WERI-Rb-1 (cell line): ENCODE measurements around the gene MRPL1.

ENCODE experiments used
- DNase-seq: peaks from one replicate; pipeline ENCODE4 v3.0.0-alpha.2; 2020
- H3K27ac ChIP-seq: fragments of 250-450 bp; sonication (Bioruptor Pico); 2 replicates; pipeline ENCODE4 v1.5.1; 2020; ENCODE audit warnings: mild to moderate bottlenecking, moderate library complexity
- H3K27me3 ChIP-seq: fragments of 250-450 bp; sonication (Bioruptor Pico); 2 replicates; pipeline ENCODE4 v1.5.1; 2021; ENCODE audit warnings: mild to moderate bottlenecking, low read depth, moderate library complexity; ENCODE audit not compliant: insufficient read depth, severe bottlenecking
- H3K36me3 ChIP-seq: fragments of 250-450 bp; sonication (Bioruptor Pico); 2 replicates; pipeline ENCODE4 v1.5.1; 2020; ENCODE audit warnings: mild to moderate bottlenecking, moderate library complexity
- H3K4me3 ChIP-seq: 2 replicates; pipeline ENCODE4 v1.5.1; 2011; ENCODE audit warnings: low read depth, mild to moderate bottlenecking, control low read depth, low read length
- H3K9me3 ChIP-seq: fragments of 250-450 bp; sonication (Bioruptor Pico); 2 replicates; pipeline ENCODE4 v1.5.1; 2021; ENCODE audit warnings: mild to moderate bottlenecking, moderate library complexity; ENCODE audit not compliant: severe bottlenecking
- CTCF ChIP-seq: IDR thresholded peaks from 2 replicates; pipeline ENCODE4 v1.5.1; 2011; ENCODE audit warnings: low read depth, mild to moderate bottlenecking, control low read depth, inconsistent platforms, low read length

Gene MRPL1

GRCh38 chr4:77845400-77845799 lies 17.2 kb upstream of the MRPL1 start:
- no peaks in the 10 kb centered on the region for H3K9me3 ChIP-seq
- no peak overlapping the region for H3K27ac ChIP-seq
- DNase-seq = no peak
- H3K27me3 ChIP-seq = no peaks in the 10 kb centered on the region
- no peak overlapping the region for H3K4me3 ChIP-seq
- TF ChIP-seq CTCF = no peak
- H3K36me3 ChIP-seq = no peaks in the 10 kb centered on the region

- H3K9me3 ChIP-seq = no peaks in the 10 kb centered on the region
- H3K36me3 ChIP-seq = no peaks in the 10 kb centered on the region
- no peak overlapping the region for H3K27ac ChIP-seq
- no peak overlapping the region for H3K4me3 ChIP-seq
- H3K27me3 ChIP-seq = no peaks in the 10 kb centered on the region
- DNase-seq = no peak
- TF ChIP-seq CTCF = no peak
Measured at GRCh38 chr4:77845929-77846328, 16.7 kb upstream of the MRPL1 start.

- no peak for TF ChIP-seq CTCF
- Histone ChIP-seq H3K36me3 (no peaks in the 10 kb centered on the region), H3K27me3 (no peaks in the 10 kb centered on the region), H3K9me3 (no peaks in the 10 kb centered on the region), H3K27ac (no peak overlapping the region), H3K4me3 (no peak overlapping the region)
- no peak for DNase-seq
Measured at GRCh38 chr4:77848508-77848907, 14.1 kb upstream of the MRPL1 start.

- TF ChIP-seq CTCF = no peak
- H3K27me3 ChIP-seq = no peaks in the 10 kb centered on the region
- H3K36me3 ChIP-seq = no peaks in the 10 kb centered on the region
- H3K4me3 ChIP-seq = no peak overlapping the region
- no peak for DNase-seq
- H3K9me3 ChIP-seq = no peaks in the 10 kb centered on the region
- no peak overlapping the region for H3K27ac ChIP-seq
Measured at GRCh38 chr4:77849278-77849965, 13.2 kb upstream of the MRPL1 start.

- Histone ChIP-seq H3K36me3 (no peaks in the 10 kb centered on the region), H3K9me3 (no peaks in the 10 kb centered on the region), H3K4me3 (no peak overlapping the region), H3K27ac (no peak overlapping the region), H3K27me3 (no peaks in the 10 kb centered on the region)
- DNase-seq = no peak
- TF ChIP-seq CTCF = no peak
Measured at GRCh38 chr4:77852892-77853495, 9.6 kb upstream of the MRPL1 start.
